Loucy (cell line): Measurements from ENCODE around the gene SLC17A9.

Source experiments
- H2AFZ ChIP-seq: fragments of 200-600 bp; sonication (generic); 2 replicates; pipeline ENCODE4 v1.6.0; 2016; ENCODE audit warnings: antibody characterized with exemption, mild to moderate bottlenecking, low read length, moderate library complexity
- H3F3A ChIP-seq: fragments of 200-600 bp; 2 replicates; pipeline ENCODE4 v1.6.0; 2016; ENCODE audit warnings: antibody characterized with exemption, low read depth, mild to moderate bottlenecking
- H3K27me3 ChIP-seq: fragments of 200-600 bp; sonication (generic); 2 replicates; pipeline ENCODE4 v1.6.1; 2014; ENCODE audit warnings: low read length, mild to moderate bottlenecking; ENCODE audit not compliant: insufficient read depth, poor library complexity, severe bottlenecking
- H3K36me3 ChIP-seq: fragments of 200-600 bp; sonication (generic); 2 replicates; pipeline ENCODE4 v1.6.1; 2016; ENCODE audit warnings: low read length; ENCODE audit not compliant: insufficient read depth
- H3K4me1 ChIP-seq: fragments of 200-600 bp; sonication (generic); 2 replicates; pipeline ENCODE4 v1.5.1; 2014; ENCODE audit warnings: low read length, mild to moderate bottlenecking; ENCODE audit not compliant: insufficient read depth, poor library complexity, severe bottlenecking
- H3K4me2 ChIP-seq: fragments of 200-600 bp; sonication (generic); 2 replicates; pipeline ENCODE4 v1.6.0; 2014; ENCODE audit warnings: antibody characterized with exemption, low read length, low read depth, mild to moderate bottlenecking; ENCODE audit not compliant: poor library complexity, severe bottlenecking
- H3K4me3 ChIP-seq: fragments of 200-600 bp; sonication (generic); 2 replicates; pipeline ENCODE4 v1.5.1; 2014; ENCODE audit warnings: low read length, mild to moderate bottlenecking, mixed read lengths; ENCODE audit not compliant: poor library complexity, severe bottlenecking
- H3K79me2 ChIP-seq: fragments of 200-600 bp; sonication (generic); 2 replicates; pipeline ENCODE4 v1.6.1; 2014; ENCODE audit warnings: low read length; ENCODE audit not compliant: insufficient read depth
- H3K9ac ChIP-seq: fragments of 200-600 bp; sonication (generic); 2 replicates; pipeline ENCODE4 v1.6.0; 2014; ENCODE audit warnings: mild to moderate bottlenecking, low read depth, low read length, moderate library complexity; ENCODE audit not compliant: poor library complexity, severe bottlenecking
- H3K9me2 ChIP-seq: fragments of 200-600 bp; sonication (generic); replicated peaks from 2 replicates; pipeline ENCODE4 v1.6.1; 2016; ENCODE audit warnings: low read depth, low read length, mixed read lengths
- H3K9me3 ChIP-seq: fragments of 200-600 bp; sonication (generic); 2 replicates; pipeline ENCODE4 v1.6.1; 2014; ENCODE audit warnings: mild to moderate bottlenecking, antibody characterized with exemption, low read length, low read depth; ENCODE audit not compliant: insufficient read depth
- H4K20me1 ChIP-seq: fragments of 200-600 bp; sonication (generic); 2 replicates; pipeline ENCODE4 v1.6.0; 2014; ENCODE audit warnings: antibody characterized with exemption, low read length, mild to moderate bottlenecking; ENCODE audit not compliant: insufficient read depth, poor library complexity, severe bottlenecking
- EZH2phosphoT487 ChIP-seq: fragments of 200-600 bp; IDR thresholded peaks from 2 replicates; pipeline ENCODE4 v1.6.1; 2018; ENCODE audit warnings: antibody characterized with exemption, mild to moderate bottlenecking, moderate library complexity, borderline replicate concordance
- TF ChIP-seq, protein P1 (sequence below): fragments of 200-600 bp; sonication (generic); conservative IDR thresholded peaks from 2 replicates; pipeline ENCODE4 v1.5.1; 2014; ENCODE audit warnings: mild to moderate bottlenecking, antibody characterized with exemption, low read length

SLC17A9 gene

DNA sequence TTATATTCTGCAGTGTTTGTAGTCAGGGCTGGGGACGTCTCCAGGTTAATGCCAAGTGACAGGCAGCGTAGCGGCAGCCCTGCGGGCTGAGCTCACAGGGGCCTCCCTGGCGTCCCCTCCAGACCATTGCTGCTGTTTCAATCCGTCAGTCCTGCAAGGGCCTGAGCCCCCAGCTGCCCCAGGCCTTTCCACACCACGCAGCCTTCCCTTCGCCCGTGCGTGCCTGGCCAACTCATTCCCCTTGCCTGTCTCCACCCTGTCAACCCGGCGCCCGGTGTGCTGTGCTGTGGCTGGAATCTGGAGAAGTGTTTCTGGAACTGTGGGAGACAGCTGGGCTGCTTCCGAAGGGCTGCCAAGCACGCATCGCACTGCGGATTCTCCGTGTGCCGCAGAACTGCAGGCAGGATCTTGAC, 42.4 kb downstream of the SLC17A9 start:
- no peaks in the 10 kb centered on the region for H3K36me3 ChIP-seq
- no peaks in the 10 kb centered on the region for H3K9me3 ChIP-seq
- H3K4me1 ChIP-seq, result peaks cover 24% of the 10 kb centered on the region
- H3F3A ChIP-seq, result peaks cover 2% of the 10 kb centered on the region; the same call in 1 of the 2 replicates
- no peaks in the 10 kb centered on the region for H4K20me1 ChIP-seq
- H2AFZ ChIP-seq, result no peak overlapping the region
- H3K9ac ChIP-seq, result no peak overlapping the region
- no peak overlapping the region for H3K4me3 ChIP-seq
- no peak for TF ChIP-seq EZH2phosphoT487
- TF ChIP-seq, protein P1, sequence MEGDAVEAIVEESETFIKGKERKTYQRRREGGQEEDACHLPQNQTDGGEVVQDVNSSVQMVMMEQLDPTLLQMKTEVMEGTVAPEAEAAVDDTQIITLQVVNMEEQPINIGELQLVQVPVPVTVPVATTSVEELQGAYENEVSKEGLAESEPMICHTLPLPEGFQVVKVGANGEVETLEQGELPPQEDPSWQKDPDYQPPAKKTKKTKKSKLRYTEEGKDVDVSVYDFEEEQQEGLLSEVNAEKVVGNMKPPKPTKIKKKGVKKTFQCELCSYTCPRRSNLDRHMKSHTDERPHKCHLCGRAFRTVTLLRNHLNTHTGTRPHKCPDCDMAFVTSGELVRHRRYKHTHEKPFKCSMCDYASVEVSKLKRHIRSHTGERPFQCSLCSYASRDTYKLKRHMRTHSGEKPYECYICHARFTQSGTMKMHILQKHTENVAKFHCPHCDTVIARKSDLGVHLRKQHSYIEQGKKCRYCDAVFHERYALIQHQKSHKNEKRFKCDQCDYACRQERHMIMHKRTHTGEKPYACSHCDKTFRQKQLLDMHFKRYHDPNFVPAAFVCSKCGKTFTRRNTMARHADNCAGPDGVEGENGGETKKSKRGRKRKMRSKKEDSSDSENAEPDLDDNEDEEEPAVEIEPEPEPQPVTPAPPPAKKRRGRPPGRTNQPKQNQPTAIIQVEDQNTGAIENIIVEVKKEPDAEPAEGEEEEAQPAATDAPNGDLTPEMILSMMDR, result no peak
- H3K27me3 ChIP-seq, result no peaks in the 10 kb centered on the region
- H3K9me2 ChIP-seq, result no peaks in the 10 kb centered on the region
- no peaks in the 10 kb centered on the region for H3K79me2 ChIP-seq
- no peak overlapping the region for H3K4me2 ChIP-seq

DNA sequence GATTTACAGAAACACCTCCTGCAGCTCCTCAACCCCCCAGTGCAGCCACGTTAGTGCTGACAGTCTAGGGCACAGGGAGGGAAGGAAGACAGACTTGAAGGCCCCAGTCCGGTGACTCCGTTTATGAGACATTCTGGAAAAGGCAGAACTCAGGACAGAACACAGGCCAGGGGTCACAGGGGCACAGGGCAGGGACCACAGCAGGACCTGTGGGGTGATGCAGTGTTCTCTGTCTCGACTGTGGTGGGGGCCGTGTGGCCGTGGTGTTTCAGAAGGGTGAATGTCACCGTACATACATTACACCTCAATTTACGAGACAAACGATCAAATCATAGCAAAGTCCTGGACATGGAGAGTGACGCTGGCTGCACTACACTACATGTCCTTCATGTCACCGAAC, 43.0 kb downstream of the SLC17A9 start:
- Histone ChIP-seq H2AFZ (no peak overlapping the region), H3K9me3 (no peaks in the 10 kb centered on the region), H3K9ac (no peak overlapping the region), H3K4me2 (no peak overlapping the region), H3K36me3 (no peaks in the 10 kb centered on the region), H3K79me2 (no peaks in the 10 kb centered on the region), H4K20me1 (no peaks in the 10 kb centered on the region), H3F3A (peaks cover 8% of the 10 kb centered on the region; the same call in 1 of the 2 replicates), H3K27me3 (no peaks in the 10 kb centered on the region), H3K4me1 (peaks cover 30% of the 10 kb centered on the region), H3K4me3 (no peak overlapping the region), H3K9me2 (no peaks in the 10 kb centered on the region)
- TF ChIP-seq EZH2phosphoT487, result no peak

DNA sequence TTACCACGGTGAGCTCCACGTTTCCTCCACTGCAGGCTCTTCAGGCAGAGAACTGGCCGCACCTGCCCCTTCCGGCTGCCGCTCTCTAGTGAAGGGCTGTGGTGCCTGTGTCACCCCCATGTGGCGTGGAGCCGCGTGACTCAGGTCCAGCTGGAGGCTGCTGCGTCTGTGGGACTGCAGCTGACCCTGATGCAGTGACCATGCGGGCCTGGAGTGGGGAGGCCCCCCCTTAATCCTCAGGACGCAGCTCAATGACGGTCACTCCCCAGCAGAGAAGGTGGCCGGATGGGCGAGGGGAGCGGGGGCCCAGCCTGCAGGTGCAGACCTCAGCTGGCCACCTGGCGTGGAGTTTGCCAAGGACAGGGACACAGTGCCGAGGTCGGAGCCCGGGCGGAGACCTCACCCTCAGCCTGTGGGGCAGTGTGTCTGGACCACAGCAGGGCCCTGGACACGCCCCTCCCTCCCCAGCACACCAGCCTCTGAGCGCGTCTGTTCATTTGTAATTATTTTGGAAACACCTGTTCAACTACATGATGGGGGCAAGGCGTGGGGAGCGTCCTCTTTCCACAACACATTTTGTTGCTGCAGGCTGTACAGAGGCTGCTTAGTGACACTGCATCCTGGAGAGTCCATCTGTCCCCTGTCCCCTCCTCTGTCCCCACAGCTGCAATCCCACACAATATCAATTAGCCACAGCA, 43.5 kb downstream of the SLC17A9 start:
- H3F3A ChIP-seq, result peaks cover 10% of the 10 kb centered on the region; the same call in 1 of the 2 replicates
- H3K27me3 ChIP-seq, result no peaks in the 10 kb centered on the region
- no peaks in the 10 kb centered on the region for H3K9me3 ChIP-seq
- peaks cover 2% of the 10 kb centered on the region; the same call in 1 of the 2 replicates for H3K79me2 ChIP-seq
- H3K4me2 ChIP-seq, result no peak overlapping the region
- H2AFZ ChIP-seq, result no peak overlapping the region
- H3K4me1 ChIP-seq, result peaks cover 35% of the 10 kb centered on the region
- no peaks in the 10 kb centered on the region for H3K36me3 ChIP-seq
- no peak for TF ChIP-seq EZH2phosphoT487
- TF ChIP-seq, protein P1, result no peak
- no peak overlapping the region for H3K4me3 ChIP-seq
- no peak overlapping the region for H3K9ac ChIP-seq
- no peaks in the 10 kb centered on the region for H3K9me2 ChIP-seq
- no peaks in the 10 kb centered on the region for H4K20me1 ChIP-seq

DNA sequence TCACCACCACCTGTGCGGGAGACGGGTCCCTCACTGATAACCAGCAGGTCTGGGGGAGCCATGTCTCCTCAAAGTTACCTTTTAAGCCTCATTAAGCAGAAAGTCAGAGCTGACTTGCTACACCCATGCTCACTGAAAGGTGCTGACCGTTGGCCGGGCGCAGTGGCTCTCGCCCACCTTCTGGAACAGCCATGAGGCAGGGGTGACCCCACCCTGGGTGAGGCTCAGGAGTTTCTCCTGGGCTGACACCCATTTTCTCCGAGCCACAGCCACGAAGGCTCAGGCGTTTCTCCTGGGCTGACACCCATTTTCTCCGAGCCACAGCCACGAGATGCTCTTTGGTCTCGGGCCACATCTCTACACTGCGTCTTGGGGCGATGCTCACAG, 44.1 kb downstream of the SLC17A9 start:
- Histone ChIP-seq H3K27me3 (no peaks in the 10 kb centered on the region), H3K9me2 (no peaks in the 10 kb centered on the region), H4K20me1 (no peaks in the 10 kb centered on the region), H3F3A (peaks cover 10% of the 10 kb centered on the region; the same call in 1 of the 2 replicates), H3K4me2 (no peak overlapping the region), H3K4me3 (no peak overlapping the region), H3K36me3 (no peaks in the 10 kb centered on the region), H3K9me3 (no peaks in the 10 kb centered on the region), H3K79me2 (peaks cover 6% of the 10 kb centered on the region; the same call in 1 of the 2 replicates), H2AFZ (no peak overlapping the region), H3K4me1 (peaks cover 40% of the 10 kb centered on the region), H3K9ac (no peak overlapping the region)
- TF ChIP-seq, protein P1, result no peak
- TF ChIP-seq EZH2phosphoT487, result no peak
